Osteocyte (in vitro differentiated cells): ENCODE results near the gene LENG9. TPM values are rescaled to one million over a fixed set of nuclear protein-coding genes. Genes with fewer than 3 reads are reported as not detected.
A peak's percentile ranks its signal among the peaks of the same experiment; 100 is the strongest.

Source experiments
- DNase-seq: peaks from one replicate; pipeline ENCODE4 v3.0.0; 2021; ENCODE audit warnings: mixed read lengths; ENCODE audit not compliant: unreplicated experiment; ENCODE audit errors: extremely low spot score
- H3K27ac Mint-ChIP-seq: one replicate; pipeline ENCODE4 v1.8.0; 2021; ENCODE audit warnings: mild to moderate bottlenecking, mixed read lengths; ENCODE audit not compliant: unreplicated experiment
- H3K27me3 Mint-ChIP-seq: one replicate; pipeline ENCODE4 v1.8.0; 2021; ENCODE audit warnings: mixed read lengths; ENCODE audit not compliant: unreplicated experiment
- H3K36me3 Mint-ChIP-seq: one replicate; pipeline ENCODE4 v1.8.0; 2021; ENCODE audit warnings: mixed read lengths; ENCODE audit not compliant: unreplicated experiment
- H3K4me1 Mint-ChIP-seq: one replicate; pipeline ENCODE4 v1.8.0; 2021; ENCODE audit warnings: mixed read lengths; ENCODE audit not compliant: unreplicated experiment
- H3K4me3 Mint-ChIP-seq: one replicate; pipeline ENCODE4 v1.8.0; 2021; ENCODE audit warnings: mild to moderate bottlenecking, moderate library complexity, mixed read lengths; ENCODE audit not compliant: unreplicated experiment
- H3K9me3 Mint-ChIP-seq: one replicate; pipeline ENCODE4 v1.8.0; 2021; ENCODE audit warnings: mixed read lengths; ENCODE audit not compliant: unreplicated experiment
- total RNA-seq: library from RNA; stranded (reverse); gene quantifications from 2 replicates; pipeline ENCODE4 v1.2.1, GENCODE V29; 2021
- TF ChIP-seq, protein P1 (sequence below): fragments of 200-600 bp; sonication (generic); IDR thresholded peaks from 2 replicates; pipeline ENCODE4 v1.5.0; 2021; ENCODE audit warnings: antibody characterized with exemption, mild to moderate bottlenecking, moderate library complexity

The LENG9 gene
- total RNA-seq, 1 donor from 2014 or later: 11.0 TPM

DNA sequence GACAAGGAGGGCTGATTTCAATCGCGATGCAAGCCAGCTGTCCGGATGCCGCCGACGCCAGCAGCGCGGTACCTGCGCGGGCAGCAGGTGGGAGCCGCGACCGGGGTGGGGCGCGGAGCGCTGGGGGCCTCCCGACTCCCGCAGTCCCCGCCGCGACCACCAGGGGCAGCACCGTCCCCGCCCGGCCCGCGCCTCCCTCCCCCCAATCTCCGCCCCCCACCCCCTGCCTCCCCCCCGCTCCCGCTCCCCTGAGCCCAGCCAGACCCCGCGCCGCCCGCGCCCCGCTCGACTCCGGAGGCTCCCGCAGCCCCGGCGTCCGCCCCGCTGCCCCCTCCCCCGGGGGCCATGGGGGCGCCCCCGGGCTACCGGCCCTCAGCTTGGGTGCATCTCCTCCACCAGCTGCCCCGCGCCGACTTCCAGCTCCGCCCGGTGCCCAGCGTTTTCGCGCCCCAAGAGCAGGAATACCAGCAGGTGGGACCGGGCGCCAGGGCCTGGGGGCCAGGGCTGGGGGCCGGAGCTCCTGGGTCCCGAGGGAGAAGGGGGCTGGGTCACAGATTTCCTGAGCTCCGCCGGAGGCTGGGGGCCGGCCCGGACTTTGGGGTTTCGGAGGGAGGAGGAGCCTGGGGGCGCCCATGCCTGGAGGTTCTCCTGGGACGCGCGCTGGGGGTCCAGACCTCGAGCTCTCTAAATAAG, 48.2 kb downstream of the LENG9 start, which contains the start of gene TTYH1:
TTYH1 (plus strand) TSS at position 257 of the 693 bp plus-strand sequence; CDS start at position 346, 89 bp downstream.
- H3K4me1 Mint-ChIP-seq: peaks cover 4% of the 10 kb centered on the region
- no peaks in the 10 kb centered on the region for H3K9me3 Mint-ChIP-seq
- no peak for DNase-seq
- H3K27me3 Mint-ChIP-seq: peaks cover 29% of the 10 kb centered on the region
- TF ChIP-seq, protein P1, sequence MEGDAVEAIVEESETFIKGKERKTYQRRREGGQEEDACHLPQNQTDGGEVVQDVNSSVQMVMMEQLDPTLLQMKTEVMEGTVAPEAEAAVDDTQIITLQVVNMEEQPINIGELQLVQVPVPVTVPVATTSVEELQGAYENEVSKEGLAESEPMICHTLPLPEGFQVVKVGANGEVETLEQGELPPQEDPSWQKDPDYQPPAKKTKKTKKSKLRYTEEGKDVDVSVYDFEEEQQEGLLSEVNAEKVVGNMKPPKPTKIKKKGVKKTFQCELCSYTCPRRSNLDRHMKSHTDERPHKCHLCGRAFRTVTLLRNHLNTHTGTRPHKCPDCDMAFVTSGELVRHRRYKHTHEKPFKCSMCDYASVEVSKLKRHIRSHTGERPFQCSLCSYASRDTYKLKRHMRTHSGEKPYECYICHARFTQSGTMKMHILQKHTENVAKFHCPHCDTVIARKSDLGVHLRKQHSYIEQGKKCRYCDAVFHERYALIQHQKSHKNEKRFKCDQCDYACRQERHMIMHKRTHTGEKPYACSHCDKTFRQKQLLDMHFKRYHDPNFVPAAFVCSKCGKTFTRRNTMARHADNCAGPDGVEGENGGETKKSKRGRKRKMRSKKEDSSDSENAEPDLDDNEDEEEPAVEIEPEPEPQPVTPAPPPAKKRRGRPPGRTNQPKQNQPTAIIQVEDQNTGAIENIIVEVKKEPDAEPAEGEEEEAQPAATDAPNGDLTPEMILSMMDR: peak; percentile 48
- H3K27ac Mint-ChIP-seq: no peak within 1 kb of the TSS
- no peak within 1 kb of the TSS for H3K4me3 Mint-ChIP-seq
- H3K36me3 Mint-ChIP-seq: no peaks in the 10 kb centered on the region

DNA sequence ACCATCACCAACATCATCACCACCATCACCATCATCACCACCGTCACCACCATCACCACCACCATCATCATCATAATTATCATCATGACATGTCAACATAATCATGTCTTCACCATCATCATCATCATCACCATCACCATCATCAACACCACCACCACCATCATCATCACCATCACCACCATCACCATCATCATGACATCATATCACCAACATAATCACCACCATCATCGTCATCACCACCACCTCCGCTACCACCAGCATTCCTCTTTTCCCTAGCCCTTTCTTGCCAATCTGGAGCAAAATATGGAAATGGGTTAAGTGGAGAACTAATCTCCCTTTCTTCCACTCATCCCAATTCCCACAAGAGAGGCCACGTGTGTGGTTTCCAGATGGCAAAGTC, 49.4 kb downstream of the LENG9 start:
- TF ChIP-seq, protein P1: no peak
- peaks cover 23% of the 10 kb centered on the region for H3K27me3 Mint-ChIP-seq
- no peak for DNase-seq
- H3K36me3 Mint-ChIP-seq: no peaks in the 10 kb centered on the region
- H3K9me3 Mint-ChIP-seq: no peaks in the 10 kb centered on the region
- no peak overlapping the region for H3K4me3 Mint-ChIP-seq
- peaks cover 4% of the 10 kb centered on the region for H3K4me1 Mint-ChIP-seq
- no peak overlapping the region for H3K27ac Mint-ChIP-seq

DNA sequence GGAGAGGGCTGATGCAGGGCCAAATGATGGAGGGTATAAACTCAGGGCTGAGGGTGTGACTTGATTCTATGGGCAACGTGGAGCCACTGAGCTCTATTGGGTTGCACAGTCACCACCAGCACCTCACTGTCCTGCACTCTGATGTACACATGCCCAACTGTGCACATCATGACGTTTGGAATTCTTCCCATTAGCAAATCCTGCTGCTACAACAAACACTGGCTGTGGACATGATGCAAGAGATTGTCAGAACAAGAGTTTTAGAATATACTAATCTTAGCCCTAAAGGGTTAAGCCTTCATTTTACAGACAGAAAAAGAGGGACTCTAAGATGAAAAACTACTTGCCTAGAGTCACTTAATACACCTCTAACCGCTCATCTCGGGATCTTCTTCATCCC, 50.7 kb downstream of the LENG9 start:
- no peaks in the 10 kb centered on the region for H3K36me3 Mint-ChIP-seq
- TF ChIP-seq, protein P1: no peak
- peaks cover 19% of the 10 kb centered on the region for H3K27me3 Mint-ChIP-seq
- no peak for DNase-seq
- no peaks in the 10 kb centered on the region for H3K9me3 Mint-ChIP-seq
- H3K4me1 Mint-ChIP-seq: no peaks in the 10 kb centered on the region
- H3K27ac Mint-ChIP-seq: no peak overlapping the region
- H3K4me3 Mint-ChIP-seq: no peak overlapping the region

Other genes starting within 250 kb of the LENG9 start
- not detected in 2 replicates for gene LILRB3, start 240.8 kb downstream of the LENG9 start, total RNA-seq
- not detected in 2 replicates for gene LILRA6, start 221.0 kb downstream of the LENG9 start, total RNA-seq
- not detected in 2 replicates for gene LILRB5, start 206.5 kb downstream of the LENG9 start, total RNA-seq
- not detected in 2 replicates for gene LILRB2, start 182.7 kb downstream of the LENG9 start, total RNA-seq
- not detected in 2 replicates for gene LILRA5, start 150.6 kb downstream of the LENG9 start, total RNA-seq
- not detected in 2 replicates for gene LILRA4, start 124.6 kb downstream of the LENG9 start, total RNA-seq
- not detected in 2 replicates for gene LAIR1, start 98.8 kb downstream of the LENG9 start, total RNA-seq
- not detected in 2 replicates for gene TTYH1, start 48.3 kb downstream of the LENG9 start, total RNA-seq
- gene LENG8, start 14.6 kb downstream of the LENG9 start, total RNA-seq: 145 and 192 TPM in 2 replicates
- 72.4 and 85.4 TPM in 2 replicates for gene CDC42EP5, start 9.5 kb upstream of the LENG9 start, total RNA-seq
- not detected in 2 replicates for gene LAIR2, start 39.1 kb upstream of the LENG9 start, total RNA-seq
- not detected in 2 replicates for gene LILRA2, start 110.0 kb upstream of the LENG9 start, total RNA-seq
- not detected in 2 replicates for gene LILRA1, start 129.9 kb upstream of the LENG9 start, total RNA-seq
- gene LILRB1, start 166.7 kb upstream of the LENG9 start, total RNA-seq: not detected in 2 replicates
- gene LILRB4, start 199.2 kb upstream of the LENG9 start, total RNA-seq: not detected in 2 replicates